ENCODE results near the gene RAB28. TPM values are rescaled to one million over a fixed set of nuclear protein-coding genes. Genes with fewer than 3 reads are reported as not detected.

RAB28 gene
- total and polyA plus RNA-seq, 7 donors, result 12.7 to 32.1 (median 24.1) TPM

- Histone ChIP-seq H3K27ac (peak overlapping the region in 2 of 4 donors; percentile 13 to 35), H3K27me3 (no peaks in the 10 kb centered on the region), H3K4me1 (peaks cover 0 to 13% (median 8%) of the 10 kb centered on the region in 4 donors), H3K4me3 (no peak overlapping the region), H3K36me3 (no peaks in the 10 kb centered on the region), H3K9me3 (peaks cover 0 to 7% (median 0%) of the 10 kb centered on the region in 4 donors)
- TF ChIP-seq POLR2A (IDR thresholded peaks at IDR 0.05) (no peak), EP300 (IDR thresholded peaks at IDR 0.05) (no peak), CTCF (IDR thresholded peaks at IDR 0.05) (no peak), POLR2AphosphoS5 (IDR thresholded peaks at IDR 0.05) (no peak)
- DNase-seq, result no peak
- intact Hi-C loops (cut with DNase I), result no loop called here
Observed at GRCh38 chr4:13322681-13323101, 161.4 kb downstream of the RAB28 start.

Other genes with a start within 250 kb of the RAB28 start
- 10 to 100 TPM; 20.3 to 28.2 (median 21.0) TPM for gene NKX3-2, start 60.2 kb upstream of the RAB28 start, total RNA-seq
- gene NKX3-2, start 60.2 kb upstream of the RAB28 start, polyA plus RNA-seq, result 1 to 10 TPM in 1 of 3 donors, under 1 TPM in 1, not detected in 1; 0.60 to 1.9 TPM
- gene BOD1L1, start 143.4 kb upstream of the RAB28 start, total RNA-seq, result 10 to 100 TPM; 34.3 to 46.0 (median 40.7) TPM
- gene BOD1L1, start 143.4 kb upstream of the RAB28 start, polyA plus RNA-seq, result 10 to 100 TPM in 2 of 3 donors, 1 to 10 TPM in 1; 8.3 to 17.7 (median 10.8) TPM